HG02763 (cell line): ENCODE results near the gene PGAP2.
"Not testable (repeated sequence)": the region's sequence is repeated elsewhere in the genome, so short reads cannot be mapped to it uniquely, and the experiment has no call there.

ENCODE experiments used
- ATAC-seq: cut with Tn5 transposase; IDR thresholded peaks from one replicate; pipeline ENCODE4 v1.9.1; 2021; ENCODE audit warnings: mild to moderate bottlenecking, moderate library complexity; ENCODE audit not compliant: unreplicated experiment

PGAP2 gene

GRCh38 chr11:3854977-3855807, 46.8 kb downstream of the PGAP2 start, which contains the start of gene STIM1:
TSS of gene STIM1 (plus strand) at chr11:3855664. CDS start at chr11:3856271, 607 bp downstream.
- ATAC-seq: peak; percentile 62

DNA sequence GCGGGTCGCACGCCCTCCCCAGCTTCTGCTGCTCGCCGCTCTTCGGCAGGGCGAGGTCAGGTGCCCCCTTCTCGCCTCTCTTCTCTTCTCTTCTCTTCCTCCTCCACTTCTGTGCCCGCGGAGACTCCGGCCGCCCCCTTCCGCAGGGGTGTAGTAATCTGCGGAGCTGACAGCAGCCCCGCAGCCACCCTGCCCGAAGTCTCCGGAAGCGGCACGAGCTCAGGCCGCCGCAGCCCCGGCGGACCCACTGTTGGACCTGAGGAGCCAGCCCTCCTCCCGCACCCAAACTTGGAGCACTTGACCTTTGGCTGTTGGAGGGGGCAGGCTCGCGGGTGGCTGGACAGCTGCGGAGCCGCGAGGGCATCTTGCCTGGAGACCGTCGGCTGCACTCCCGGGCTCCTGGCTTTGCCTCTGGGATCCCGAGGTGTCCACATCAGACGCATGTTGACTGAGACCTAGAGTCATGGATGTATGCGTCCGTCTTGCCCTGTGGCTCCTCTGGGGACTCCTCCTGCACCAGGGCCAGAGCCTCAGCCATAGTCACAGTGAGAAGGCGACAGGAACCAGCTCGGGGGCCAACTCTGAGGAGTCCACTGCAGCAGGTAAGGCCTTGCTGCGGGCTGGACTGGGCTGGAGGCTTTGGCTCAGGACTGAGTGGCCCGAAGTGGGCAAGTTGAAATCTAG, 47.6 kb downstream of the PGAP2 start:
- peak; percentile 12 for ATAC-seq

GRCh38 chr11:3856856-3857553, 48.6 kb downstream of the PGAP2 start:
- ATAC-seq: no peak

DNA sequence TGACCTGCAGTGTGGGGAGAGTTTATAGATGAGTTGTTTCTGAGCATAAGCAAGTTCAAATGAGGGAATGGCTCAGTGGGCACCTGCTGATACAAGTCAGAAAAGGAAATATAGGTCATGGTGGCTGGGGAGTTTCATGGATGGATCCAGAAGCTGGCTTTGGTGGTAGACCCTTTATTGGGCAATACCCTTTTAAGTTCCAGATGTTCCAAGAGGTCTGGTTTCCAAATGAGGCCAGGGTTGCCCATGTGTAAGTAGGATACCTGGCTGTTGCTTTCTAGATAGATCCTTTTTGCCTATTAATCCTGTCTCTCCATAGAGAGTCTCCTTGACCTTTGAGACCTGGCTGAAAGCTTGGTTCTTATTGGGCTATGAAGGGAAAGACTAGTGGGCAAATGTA, 49.3 kb downstream of the PGAP2 start:
- no peak for ATAC-seq

GRCh38 chr11:3859373-3859881, 51.1 kb downstream of the PGAP2 start:
- peak; percentile 29 for ATAC-seq

DNA sequence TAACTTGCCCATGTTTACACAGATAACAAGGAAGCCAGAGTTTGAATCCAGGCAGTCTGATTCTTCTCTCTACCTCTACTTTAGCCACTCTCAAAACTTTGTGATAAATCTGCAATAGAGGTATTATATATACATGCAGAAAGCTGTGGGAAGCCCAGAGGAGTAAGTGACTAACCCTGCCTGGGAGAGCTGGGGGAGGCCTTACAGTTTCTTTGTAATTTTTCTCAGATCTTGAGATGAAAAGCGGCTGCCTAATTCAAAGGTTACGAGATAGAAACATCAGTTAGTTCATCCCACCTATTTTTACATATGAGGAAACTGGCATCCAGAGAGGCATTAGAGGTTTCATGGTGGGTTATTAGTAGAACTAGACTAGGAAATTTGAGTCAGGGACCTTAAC, 52.0 kb downstream of the PGAP2 start:
- no peak for ATAC-seq

- ATAC-seq: not testable (repeated sequence)
Observed at GRCh38 chr11:3860898-3861393, 52.6 kb downstream of the PGAP2 start.

DNA sequence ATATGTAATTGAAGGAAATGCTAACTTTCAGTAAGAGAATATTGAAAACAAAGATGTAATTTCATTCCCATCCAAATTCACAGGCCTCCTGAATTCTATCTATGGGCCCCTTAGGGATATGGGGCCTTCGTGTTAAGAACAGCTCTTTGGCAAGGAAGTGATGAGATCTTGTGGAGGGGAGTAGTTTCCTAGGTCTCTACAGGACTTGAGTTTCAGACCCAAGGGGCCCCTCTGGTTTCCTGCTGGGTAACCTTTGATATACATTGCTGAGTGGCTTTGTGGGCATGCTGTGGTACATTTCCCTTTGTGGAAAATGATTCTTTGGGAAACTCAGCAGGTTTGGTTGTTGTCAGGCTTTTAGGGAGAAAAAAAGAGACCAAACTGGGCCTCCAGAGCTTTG, 53.3 kb downstream of the PGAP2 start:
- ATAC-seq: no peak

DNA sequence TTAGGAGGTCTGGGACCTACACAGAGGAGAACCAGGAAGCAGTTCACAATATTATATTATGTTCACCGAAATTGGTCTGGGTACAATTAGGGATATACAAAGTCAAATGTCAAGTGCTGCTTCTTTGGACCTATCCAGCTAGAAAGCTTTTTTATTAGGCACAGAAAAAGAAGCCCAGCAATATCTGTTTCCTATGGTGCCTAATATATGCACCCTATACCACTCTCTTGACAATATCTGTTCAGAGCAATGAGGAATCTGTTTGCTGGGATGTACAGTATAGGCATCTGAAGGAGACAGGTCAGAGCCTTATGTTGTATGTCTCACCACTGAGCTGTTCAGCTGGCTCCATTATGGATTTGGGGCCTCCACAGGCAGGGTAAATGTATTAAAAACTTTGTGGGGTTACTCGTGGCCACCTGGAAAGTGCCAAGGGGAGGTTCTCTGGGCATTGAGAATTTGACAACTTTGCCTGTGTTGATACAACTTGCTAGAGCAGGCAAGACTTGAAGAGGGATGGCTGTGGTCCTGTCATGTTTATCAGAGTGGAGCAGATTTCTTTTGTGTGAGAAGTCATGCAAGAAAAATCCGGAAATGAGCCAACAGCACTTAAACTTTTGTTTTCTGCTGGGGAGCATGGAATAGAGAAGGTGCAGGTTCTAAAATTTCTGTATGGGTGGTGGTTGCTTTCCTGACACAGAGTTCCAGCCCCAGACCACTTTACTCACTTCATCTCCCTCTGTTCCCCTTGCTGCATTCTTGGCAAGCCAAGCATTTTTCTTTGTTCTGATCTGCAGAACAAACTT, 57.2 kb downstream of the PGAP2 start:
- no peak for ATAC-seq

- no peak for ATAC-seq
Observed at GRCh38 chr11:3866206-3866605, 57.8 kb downstream of the PGAP2 start.

DNA sequence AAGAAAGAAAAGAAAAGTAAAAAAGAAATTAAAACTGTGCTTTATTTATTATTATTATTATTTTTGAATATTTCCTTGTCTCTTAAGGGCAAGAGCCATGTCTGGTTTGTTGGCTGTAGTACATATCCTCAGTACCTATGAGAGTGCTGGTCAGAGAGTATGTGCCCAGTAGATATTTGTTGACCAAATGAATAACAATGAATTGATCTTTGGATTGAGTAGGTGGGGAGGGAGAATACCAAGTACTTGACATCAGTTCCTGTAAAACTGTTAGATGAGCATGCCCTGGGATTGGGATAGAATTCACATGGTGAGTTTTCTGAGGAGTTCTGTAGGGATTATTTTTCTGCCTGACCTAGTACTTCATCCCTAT, 58.5 kb downstream of the PGAP2 start:
- ATAC-seq: no peak

GRCh38 chr11:3867209-3868091, 59.1 kb downstream of the PGAP2 start:
- peak; percentile 43 for ATAC-seq

- ATAC-seq: no peak
Observed at GRCh38 chr11:3873712-3874349, 65.5 kb downstream of the PGAP2 start.
